Measurements from ENCODE around the gene CAMK1D.
"Not testable (repeated sequence)": the region's sequence is repeated elsewhere in the genome, so short reads cannot be mapped to it uniquely, and the experiment has no call there.

CAMK1D gene

DNA sequence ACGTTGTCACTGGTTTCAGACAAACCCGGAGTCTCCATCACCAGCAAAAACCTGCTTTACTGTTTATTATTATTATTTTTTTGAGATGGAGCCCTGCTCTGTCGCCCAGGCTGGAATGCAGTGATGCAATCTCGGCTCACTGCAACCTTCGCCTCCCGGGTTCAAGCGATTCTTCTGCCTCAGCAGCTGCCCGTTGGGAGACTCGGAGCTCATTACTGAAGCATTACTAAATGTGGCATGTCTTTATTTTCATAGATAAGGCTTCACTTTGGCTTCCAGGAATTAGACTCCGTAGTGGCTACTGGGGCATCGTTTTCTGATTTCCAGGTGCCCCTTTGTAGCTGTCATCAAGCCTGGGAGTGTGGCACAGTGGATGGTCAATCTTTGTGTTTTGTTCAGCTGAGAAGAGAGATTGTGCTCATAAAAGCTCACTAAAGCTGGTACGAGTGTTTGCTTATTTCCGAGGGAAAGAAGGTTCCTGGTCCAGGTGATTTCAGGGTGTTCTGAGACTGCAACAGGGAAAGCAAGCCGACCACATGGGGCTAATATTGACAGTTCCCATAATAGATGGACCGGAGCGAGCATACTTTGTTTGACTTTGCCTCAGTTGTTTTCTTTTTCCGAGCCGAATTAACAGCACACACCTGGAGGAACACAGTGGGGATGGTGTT is 163.1 kb downstream of the CAMK1D start:
- FAIRE-seq = no peak
- DNase-seq (ENCODE audit: low spot score) = no peak

DNA sequence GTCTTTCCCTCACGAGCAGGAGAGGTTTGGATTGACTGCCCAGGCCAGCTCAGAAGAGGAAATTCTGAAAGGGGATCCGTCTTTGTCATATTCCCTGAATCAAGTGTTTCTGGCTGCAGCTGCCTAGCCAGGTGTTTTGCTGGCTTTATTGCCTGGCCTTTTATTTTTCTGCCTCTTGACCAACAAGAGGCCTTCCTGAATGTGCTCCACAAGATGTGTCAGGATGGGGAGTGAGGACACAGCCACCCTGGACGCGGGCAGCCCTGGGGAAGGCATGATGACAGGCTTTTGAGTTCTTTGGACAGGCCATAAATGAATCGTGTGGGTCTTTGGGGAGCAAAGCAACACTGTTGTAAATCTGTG is 163.6 kb downstream of the CAMK1D start:
- no peak for DNase-seq (ENCODE audit: low spot score)
- FAIRE-seq = no peak

DNA sequence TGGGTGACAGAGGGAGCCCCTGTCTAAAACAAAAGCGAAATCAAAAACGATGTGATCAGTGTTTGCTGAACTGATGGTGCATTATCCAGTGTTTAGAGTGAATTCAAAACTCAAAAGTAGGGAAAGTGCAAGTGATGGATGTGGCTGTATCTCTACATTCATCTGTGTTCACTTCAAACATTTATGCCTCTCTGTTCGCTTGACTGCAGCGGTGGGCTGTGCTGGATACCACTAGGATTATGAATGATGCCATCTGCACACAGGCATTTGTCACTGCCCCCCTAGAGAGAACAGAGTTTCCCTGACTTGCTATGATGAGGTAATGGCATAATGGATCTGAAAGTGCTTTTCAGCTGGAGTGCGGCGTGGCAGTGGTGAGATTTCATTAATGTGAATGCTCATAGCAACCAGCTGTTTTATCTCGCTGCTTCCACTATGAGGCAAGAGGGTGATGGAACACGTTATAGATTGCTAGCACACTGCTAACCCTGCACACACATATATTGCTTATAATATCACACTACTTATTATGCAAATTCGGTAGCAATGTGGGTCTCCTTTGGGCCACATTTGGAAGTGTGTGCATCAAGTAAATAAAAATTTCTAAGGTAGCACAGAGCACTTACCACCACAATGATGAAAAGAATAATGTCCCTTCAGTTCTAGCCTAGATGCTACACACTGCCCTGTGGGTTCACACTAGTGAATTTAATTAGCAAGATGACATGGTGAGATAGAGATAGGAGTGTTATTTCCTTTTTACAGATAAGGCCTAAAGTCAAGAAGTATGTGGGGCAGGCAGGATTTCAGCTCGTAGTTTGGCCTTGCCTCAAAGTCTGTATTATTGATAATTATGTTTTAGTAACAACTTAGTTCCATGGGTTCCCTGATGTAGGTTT is 164.7 kb downstream of the CAMK1D start:
- DNase-seq (ENCODE audit: low spot score) = no peak
- FAIRE-seq = no peak

DNA sequence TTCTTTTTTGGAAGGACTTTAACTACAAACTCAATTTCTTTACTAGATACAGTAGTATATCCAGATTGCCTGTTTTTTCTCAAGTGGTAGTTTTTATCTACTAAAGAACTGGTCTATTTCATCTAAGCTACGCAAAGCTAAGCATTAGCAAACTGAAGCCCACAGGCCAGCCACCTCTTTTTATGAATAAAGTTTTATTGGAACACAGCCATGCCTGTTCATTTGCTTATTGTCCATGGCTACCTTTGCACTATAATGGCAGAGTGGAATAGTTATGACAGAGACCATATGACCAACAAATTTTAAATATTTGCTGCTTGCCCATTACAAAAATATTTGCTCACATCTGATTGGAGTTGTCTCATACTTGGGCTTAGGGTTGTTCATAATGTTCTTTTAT is 168.7 kb downstream of the CAMK1D start:
- DNase-seq (ENCODE audit: low spot score) (no peak), FAIRE-seq (no peak)

DNA sequence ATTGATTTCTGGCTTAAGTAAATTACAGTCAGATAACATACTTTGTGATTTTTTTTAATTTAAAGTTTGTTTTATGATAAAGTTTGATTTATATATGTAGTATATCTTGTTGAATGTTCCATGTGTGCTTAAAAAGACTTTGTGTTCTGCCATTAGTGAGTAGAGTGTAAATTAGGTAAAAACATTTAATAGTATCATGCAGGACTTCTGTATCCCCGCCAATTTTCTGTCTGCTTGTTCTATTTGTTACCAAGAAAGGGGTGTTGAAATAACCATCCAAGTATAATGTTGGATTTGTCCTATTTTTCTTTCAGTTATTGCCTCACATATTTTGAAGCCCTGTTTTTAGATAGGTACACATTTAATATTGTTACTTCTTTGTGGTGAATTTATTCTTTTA is 172.1 kb downstream of the CAMK1D start:
- FAIRE-seq (no peak), DNase-seq (ENCODE audit: low spot score) (no peak)

DNA sequence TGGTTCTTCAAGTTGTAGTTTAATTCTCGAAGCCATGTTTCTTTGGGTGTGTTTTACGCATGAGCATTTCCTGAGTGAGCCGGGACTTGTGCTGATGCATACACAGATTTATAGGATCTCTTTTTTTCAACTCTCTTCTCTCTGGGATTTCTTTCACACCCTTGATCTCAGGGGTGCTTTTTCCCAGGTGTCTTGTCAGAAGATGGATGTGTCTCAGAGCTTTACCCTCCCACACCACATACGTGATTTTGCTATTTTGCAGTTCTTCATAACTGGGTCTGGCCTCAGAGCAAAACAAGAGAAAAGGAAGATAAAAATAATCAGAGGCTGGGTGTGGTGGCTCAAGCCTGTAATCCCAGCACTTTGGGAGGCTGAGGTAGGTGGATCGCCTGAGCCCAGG is 177.0 kb downstream of the CAMK1D start:
- DNase-seq (ENCODE audit: low spot score) = no peak
- FAIRE-seq = no peak

DNA sequence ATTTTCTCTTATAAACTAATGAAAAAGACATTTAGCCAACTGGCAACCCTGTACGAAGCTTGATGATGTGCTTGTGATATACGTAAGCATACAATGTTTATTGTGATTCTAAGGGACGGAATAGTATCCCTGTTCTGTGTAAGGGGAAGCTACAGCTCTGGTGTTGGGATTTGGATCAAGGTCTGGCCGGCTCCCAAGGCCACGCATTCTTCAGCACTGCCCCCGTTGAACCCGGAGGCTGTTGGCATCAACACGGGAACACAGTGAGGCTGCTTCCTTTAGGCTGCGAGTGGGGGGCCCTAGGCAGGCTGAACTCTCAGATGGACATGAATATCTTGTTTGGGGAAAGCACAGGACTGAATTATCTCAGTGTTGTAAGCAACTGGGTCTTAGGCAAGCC is 180.6 kb downstream of the CAMK1D start:
- DNase-seq (ENCODE audit: low spot score) = no peak
- FAIRE-seq = no peak

DNA sequence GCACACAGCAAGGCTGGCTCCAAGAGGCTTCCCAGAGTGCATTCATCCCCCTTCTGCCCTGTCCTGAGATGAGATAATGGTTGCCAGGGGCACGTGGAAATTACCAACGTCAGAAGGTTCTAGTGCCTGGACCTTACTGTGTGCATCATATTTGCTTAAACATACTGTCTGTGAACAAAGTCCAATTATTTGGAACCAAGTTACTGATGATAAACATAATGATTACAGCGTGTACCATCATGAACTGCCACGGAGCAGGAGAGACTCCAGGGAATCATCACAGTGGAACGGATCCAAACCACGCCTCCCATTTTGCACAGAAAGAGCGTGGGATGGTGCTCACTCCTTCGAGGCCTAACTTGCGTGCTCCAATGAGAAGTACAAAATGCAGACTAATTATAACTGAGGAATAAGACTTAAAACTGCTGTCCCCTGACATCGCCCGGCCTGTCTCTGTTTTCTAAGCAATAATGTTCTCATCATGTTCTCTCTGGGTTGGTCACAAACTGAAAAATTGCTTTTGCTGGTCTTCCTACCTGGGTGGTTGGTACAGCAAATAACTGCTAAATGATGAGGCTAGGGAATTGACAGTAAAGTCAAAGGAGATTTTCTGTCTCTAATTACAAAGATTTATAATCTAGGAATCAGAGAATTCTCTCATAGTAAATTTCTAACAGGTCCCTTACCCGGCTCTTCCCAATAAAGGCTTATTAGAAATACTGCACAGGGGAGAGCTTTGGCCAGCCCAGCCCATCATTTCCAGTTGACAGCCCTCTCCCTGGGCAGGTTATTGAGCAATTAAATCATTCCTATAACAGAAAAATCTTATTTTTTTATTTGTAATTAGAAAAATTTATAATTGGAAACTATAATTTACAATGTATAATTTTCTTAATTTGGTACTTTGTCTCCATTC is 182.2 kb downstream of the CAMK1D start:
- no peak for FAIRE-seq
- no peak for DNase-seq (ENCODE audit: low spot score)

DNA sequence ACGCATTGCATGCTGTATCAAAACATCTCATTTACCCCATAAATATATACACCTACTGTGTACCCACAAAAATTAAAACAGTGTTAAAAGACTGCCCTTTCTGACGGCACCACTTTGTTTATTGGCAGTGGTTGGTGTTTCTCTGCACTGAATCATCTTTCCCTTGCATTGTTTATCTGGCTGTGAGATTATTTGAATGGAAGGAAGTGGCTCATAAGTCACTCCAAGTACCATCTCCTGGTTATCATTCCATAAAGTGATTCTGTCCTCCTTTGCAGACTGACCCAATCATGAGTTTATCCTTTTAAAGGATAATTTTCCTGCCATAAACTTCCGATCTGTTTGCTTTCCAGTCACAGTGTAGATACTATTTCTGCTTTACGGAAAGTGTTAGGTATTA is 183.8 kb downstream of the CAMK1D start:
- no peak for FAIRE-seq

DNA sequence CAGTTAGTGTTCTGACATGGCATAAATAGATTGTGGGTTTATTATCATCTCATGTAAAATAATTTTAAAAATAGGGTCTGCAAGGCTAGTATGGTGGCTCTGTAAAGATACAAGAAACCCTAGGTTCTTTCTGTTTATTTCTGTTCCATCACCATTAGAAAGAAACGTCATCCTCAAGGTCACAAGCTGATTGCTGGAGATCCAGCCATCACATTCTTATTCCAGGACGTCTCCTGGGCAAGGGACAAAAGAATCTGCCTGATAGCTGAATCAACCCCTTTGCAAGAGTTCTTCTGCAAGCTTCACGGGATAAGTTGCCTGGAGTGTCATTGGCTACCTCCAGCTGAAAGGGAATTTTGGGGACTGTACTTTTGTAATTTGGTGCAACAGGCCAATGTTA is 184.4 kb downstream of the CAMK1D start:
- no peak for FAIRE-seq

More for the DNA sequence above, 183.8 kb downstream of the CAMK1D start:
- DNase-seq (ENCODE audit: low spot score) = no peak

DNA sequence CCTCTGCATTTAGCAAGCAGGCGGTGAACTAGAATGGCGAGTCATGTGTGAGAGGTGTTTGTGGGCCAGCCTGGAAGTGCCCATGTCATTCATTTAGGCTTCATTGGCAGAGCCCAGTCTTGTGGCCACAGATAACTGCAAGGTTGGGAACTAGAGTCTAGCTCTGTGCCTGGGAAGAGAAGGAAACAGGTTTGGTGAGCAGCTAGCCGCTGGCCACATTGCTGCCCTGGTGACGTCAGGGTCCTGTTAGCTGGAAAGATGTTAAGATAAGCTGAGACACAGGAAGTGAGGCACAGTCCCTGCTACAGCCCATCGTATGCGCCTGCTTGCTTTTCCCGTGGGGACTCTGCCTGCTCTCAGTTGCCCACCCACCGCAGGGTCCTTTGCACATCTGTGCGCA is 185.5 kb downstream of the CAMK1D start:
- FAIRE-seq = no peak
- no peak for DNase-seq (ENCODE audit: low spot score)

More for the DNA sequence above, 184.4 kb downstream of the CAMK1D start:
- DNase-seq (ENCODE audit: low spot score) = no peak

DNA sequence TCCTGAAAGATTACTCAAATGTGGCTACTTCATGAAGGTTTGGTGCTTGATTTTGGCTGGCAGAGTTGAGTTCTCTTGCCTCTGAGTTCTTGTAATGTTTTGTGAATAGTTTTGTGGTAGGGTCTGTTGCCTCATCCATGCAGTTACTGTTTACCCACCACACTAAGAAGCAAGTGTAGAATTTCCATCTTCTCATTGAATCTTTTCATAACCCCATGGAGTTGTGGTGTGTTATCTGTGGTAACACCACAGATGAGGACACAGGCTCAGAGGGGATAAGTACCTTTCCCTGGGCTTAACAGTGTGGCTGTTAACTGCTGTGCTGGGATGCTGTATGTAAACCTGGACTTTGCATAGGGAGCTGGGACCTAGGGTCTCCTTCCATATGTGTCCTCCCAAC is 186.3 kb downstream of the CAMK1D start:
- DNase-seq (ENCODE audit: low spot score) (no peak), FAIRE-seq (no peak)

DNA sequence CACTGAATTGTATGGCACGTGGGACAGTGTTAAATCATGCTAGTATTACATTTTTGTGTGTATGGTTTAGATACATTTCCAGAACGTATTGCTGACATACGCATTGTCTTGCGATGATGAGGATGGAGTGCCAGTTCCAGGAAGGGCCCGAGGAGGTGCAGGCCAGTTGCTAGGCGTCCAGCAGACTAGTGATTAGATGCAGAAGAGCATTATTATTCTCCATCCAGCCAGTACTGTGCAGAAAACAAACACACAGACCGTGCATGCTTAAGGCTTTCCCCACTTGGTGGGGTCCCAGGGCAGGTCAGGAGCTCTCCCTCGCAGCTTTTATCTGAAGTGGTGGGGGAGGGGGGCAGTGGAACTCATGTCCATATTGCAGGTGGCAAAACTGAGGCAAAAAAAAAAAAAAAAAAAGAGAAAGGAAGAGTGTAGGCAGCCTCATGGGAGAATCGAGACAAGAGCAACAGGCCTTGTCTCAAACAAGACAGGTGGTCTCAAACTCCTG is 189.2 kb downstream of the CAMK1D start:
- FAIRE-seq = no peak
- DNase-seq (ENCODE audit: low spot score) = no peak

DNA sequence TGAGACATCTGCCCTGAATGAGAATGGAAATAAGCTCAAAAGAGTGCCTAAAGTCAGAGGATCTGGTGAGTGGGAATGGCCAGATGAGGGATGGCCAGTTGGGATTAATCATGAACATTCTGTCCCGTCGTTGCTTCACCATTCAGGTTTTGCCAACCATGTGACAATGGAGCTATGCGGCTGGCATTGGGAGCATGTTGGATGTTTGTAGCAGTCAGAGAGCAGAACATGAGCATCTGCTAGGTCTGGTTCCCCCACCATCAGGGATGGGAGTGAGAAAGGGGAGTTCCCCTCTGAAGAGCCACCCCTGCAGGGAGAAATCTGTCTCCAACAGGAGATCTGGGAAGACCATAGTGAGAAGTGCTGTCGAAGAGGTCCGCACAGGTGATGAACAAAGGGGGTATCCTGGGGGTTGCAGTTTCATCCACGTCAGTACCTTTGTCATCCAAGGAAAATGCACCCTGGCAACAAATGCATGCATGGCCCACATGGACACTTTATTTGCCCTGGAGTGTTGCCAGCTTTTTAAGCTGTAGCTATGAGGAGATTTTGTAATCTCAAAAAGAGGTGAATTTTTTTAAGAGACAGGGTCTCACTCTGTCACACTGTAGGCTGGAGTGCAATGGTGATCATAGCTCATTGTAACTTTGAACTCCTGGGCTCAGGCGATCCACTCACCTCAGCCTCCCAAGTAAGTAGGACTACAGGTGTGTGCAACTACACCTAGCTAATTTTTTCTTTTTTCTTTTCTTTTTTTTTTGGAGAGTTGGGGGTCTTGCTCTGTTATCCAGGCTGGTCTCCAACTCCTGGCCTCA is 190.2 kb downstream of the CAMK1D start:
- no peak for FAIRE-seq

DNA sequence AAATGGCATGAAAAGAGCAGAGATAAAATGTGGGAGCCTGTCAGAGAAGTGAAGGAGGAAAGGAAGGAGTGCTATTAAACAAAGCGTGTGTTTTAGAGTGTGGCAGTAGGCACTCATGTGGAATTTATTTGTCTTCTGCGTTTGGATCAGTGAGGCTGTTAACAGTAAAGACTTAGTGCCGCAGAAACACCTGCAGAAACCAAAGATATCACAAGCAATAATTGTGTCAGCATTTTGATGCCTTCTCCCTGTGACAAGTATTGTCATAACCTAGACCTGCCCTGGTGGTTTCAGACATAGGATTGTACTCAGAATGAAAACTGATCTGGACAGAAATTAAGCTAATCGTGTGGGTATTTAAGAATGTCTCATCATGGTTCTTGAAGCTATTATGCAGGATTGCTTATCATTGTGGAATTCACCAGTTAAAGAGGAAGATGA is 191.0 kb downstream of the CAMK1D start:
- no peak for DNase-seq (ENCODE audit: low spot score)
- no peak for FAIRE-seq

More for the DNA sequence above, 190.2 kb downstream of the CAMK1D start:
- no peak for DNase-seq (ENCODE audit: low spot score)

DNA sequence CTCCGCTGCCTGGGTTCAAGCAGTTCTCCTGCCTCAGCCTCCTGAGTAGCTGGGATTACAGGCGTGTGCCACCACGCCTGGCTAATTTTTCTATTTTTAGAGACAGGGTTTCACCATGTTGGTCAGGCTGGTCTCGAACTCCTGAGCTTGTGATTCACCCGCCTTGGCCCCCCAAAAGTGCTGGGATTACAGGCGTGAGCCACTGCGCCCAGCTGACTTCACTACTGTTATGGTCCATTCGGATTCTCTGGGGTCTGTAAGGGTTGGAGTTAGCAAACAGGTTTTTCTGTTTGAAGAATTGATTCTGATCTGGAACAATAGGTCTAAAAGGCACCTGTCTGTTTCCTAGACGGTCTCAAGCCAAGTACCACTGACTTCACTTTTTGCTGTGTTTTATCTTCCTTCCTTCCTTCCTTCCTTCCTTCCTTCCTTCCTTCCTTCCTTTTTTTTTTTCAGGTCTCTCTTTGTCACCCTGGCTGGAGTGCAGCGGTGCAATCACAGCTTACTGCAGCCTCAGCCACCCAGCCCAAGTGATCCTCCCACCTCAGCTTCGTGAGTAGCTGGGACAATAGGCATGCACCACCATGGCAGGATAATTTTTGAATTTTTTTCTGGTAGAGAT is 192.2 kb downstream of the CAMK1D start:
- FAIRE-seq (no peak), DNase-seq (ENCODE audit: low spot score) (no peak)

DNA sequence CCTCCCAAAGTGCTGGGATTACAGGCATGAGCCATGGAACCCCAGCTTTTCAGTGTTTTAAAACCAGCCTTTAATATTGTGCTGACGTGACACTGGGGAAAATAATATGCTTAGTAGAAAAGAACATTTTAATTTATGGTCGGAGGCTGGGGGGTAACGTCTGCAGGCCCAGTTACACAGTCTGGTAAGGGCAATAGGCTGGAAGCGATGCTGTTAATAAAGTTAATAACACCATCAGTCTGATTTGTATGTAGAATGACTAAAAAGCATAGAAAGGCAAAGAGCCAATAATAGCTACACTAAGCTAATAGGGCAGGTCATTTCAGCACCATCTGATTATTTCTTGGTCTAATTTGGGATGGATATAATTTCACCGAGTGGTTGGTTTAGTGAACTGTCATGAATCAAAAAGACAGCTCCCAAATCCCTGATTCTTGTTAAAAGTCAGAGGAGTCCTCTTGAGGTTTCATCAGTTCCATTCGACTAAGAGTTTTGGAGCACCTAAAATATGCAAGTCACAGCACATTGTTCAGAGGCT is 192.9 kb downstream of the CAMK1D start:
- no peak for FAIRE-seq
- no peak for DNase-seq (ENCODE audit: low spot score)

DNA sequence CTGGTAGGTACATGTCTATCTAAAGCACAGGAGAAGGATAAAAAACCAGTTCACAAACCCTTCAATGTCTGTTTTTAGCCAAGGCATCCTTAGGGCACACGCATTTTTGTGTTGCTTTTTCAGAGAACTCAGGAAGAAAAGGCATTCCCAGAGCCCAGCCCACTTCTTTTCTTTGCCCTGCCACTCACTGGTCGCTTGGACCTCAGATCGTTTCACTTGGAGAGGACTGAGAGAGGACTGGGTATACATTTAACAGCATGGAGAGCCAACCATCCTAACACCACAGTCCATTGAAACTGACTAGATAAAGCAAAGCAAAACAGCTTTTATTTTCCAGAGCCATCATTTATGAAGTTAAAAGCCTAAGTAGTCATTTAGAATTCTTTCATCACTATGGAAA is 194.2 kb downstream of the CAMK1D start:
- FAIRE-seq (no peak), DNase-seq (ENCODE audit: low spot score) (no peak)

DNA sequence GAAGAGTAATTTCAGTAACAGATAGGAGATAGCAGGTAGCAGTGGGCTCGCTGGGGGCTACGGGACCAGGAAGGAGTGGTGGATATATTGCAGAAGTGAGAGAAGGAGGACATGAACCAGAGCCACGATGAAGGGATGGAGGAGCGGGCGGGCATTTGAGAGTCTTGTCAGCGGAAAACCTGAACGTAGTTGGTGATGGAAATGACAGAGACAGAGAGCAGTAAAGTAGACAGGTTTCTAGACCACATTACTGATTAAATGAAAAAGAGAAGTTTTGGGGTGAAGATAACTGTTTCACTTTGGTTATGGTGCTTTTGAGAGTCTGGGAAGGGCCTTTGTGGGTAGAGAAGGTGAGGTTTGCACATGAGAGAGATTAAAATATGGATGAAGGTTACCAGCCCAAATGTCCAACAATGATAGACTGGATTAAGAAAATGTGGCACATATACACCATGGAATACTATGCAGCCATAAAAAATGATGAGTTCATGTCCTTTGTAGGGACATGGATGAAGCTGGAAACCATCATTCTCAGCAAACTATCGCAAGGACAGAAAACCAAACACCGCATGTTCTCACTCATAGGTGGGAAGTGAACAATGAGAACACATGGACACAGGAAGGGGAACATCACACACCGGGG is 196.9 kb downstream of the CAMK1D start:
- FAIRE-seq; DNase-seq (ENCODE audit: low spot score): not testable (repeated sequence)
